Measurements from ENCODE around the gene GRIP1. TPM values are rescaled to one million over a fixed set of nuclear protein-coding genes. Genes with fewer than 3 reads are reported as not detected.
A peak's percentile ranks its signal among the peaks of the same experiment; 100 is the strongest.

Gene GRIP1
- total RNA-seq, 1 donor from 2014 or later = not detected

- intact Hi-C loops (cut with micrococcal nuclease) = no loop called here
- Mint-ChIP-seq H3K27me3 (ENCODE audit: insufficient read depth) (peaks cover 7% of the 10 kb centered on the region), H3K4me1 (ENCODE audit: low read depth) (no peaks in the 10 kb centered on the region), H3K4me3 (no peak overlapping the region), H3K36me3 (ENCODE audit: low read depth) (no peaks in the 10 kb centered on the region), H3K9me3 (no peaks in the 10 kb centered on the region), H3K27ac (no peak overlapping the region)
- no peak for DNase-seq (ENCODE audit: low spot score)
Observed at GRCh38 chr12:66428870-66429269, 250.0 kb downstream of the GRIP1 start.

GRCh38 chr12:66428261-66428660, 250.6 kb downstream of the GRIP1 start:
- H3K4me1 Mint-ChIP-seq (ENCODE audit: low read depth) = no peaks in the 10 kb centered on the region
- no peaks in the 10 kb centered on the region for H3K9me3 Mint-ChIP-seq
- intact Hi-C loops (cut with micrococcal nuclease) = no loop called here
- no peak overlapping the region for H3K4me3 Mint-ChIP-seq
- no peak overlapping the region for H3K27ac Mint-ChIP-seq
- H3K27me3 Mint-ChIP-seq (ENCODE audit: insufficient read depth) = peaks cover 9% of the 10 kb centered on the region
- DNase-seq (ENCODE audit: low spot score) = no peak
- H3K36me3 Mint-ChIP-seq (ENCODE audit: low read depth) = no peaks in the 10 kb centered on the region

GRCh38 chr12:66426696-66427095, 252.2 kb downstream of the GRIP1 start:
- intact Hi-C loops (cut with micrococcal nuclease) = no loop called here
- DNase-seq (ENCODE audit: low spot score) = no peak
- Mint-ChIP-seq H3K4me1 (ENCODE audit: low read depth) (no peaks in the 10 kb centered on the region), H3K4me3 (no peak overlapping the region), H3K27ac (no peak overlapping the region), H3K9me3 (no peaks in the 10 kb centered on the region), H3K27me3 (ENCODE audit: insufficient read depth) (peaks cover 9% of the 10 kb centered on the region), H3K36me3 (ENCODE audit: low read depth) (no peaks in the 10 kb centered on the region)

GRCh38 chr12:66423266-66423665, 255.6 kb downstream of the GRIP1 start:
- no peak overlapping the region for H3K4me3 Mint-ChIP-seq
- no peaks in the 10 kb centered on the region for H3K9me3 Mint-ChIP-seq
- intact Hi-C loops (cut with micrococcal nuclease) = no loop called here
- no peaks in the 10 kb centered on the region for H3K4me1 Mint-ChIP-seq (ENCODE audit: low read depth)
- DNase-seq (ENCODE audit: low spot score) = no peak
- H3K27ac Mint-ChIP-seq = no peak overlapping the region
- peaks cover 10% of the 10 kb centered on the region for H3K27me3 Mint-ChIP-seq (ENCODE audit: insufficient read depth)
- H3K36me3 Mint-ChIP-seq (ENCODE audit: low read depth) = no peaks in the 10 kb centered on the region

GRCh38 chr12:66418908-66419307, 260.0 kb downstream of the GRIP1 start:
- intact Hi-C loops (cut with micrococcal nuclease) = no loop called here
- H3K27ac Mint-ChIP-seq = no peak overlapping the region
- no peak for DNase-seq (ENCODE audit: low spot score)

GRCh38 chr12:66417217-66417616, 261.7 kb downstream of the GRIP1 start:
- peaks cover 32% of the 10 kb centered on the region for H3K27me3 Mint-ChIP-seq (ENCODE audit: insufficient read depth)

More at GRCh38 chr12:66418908-66419307, 260.0 kb downstream of the GRIP1 start:
- H3K4me1 Mint-ChIP-seq (ENCODE audit: low read depth) = no peaks in the 10 kb centered on the region
- H3K4me3 Mint-ChIP-seq = no peak overlapping the region
- H3K27me3 Mint-ChIP-seq (ENCODE audit: insufficient read depth) = peaks cover 23% of the 10 kb centered on the region
- H3K36me3 Mint-ChIP-seq (ENCODE audit: low read depth) = no peaks in the 10 kb centered on the region
- H3K9me3 Mint-ChIP-seq = no peaks in the 10 kb centered on the region

GRCh38 chr12:66409195-66409871, 269.5 kb downstream of the GRIP1 start:
- Mint-ChIP-seq H3K4me1 (ENCODE audit: low read depth) (no peaks in the 10 kb centered on the region), H3K36me3 (ENCODE audit: low read depth) (no peaks in the 10 kb centered on the region), H3K27ac (no peak overlapping the region), H3K4me3 (no peak overlapping the region), H3K27me3 (ENCODE audit: insufficient read depth) (peaks cover 21% of the 10 kb centered on the region), H3K9me3 (no peaks in the 10 kb centered on the region)
- DNase-seq (ENCODE audit: low spot score) = peak; percentile 20
- intact Hi-C loops (cut with micrococcal nuclease) = loop anchor here (1.0 to 10.0 kb wide), 6 partner anchors 130 to 852 kb away; no protein-coding TSS in a partner anchor

More at GRCh38 chr12:66417217-66417616, 261.7 kb downstream of the GRIP1 start:
- no peaks in the 10 kb centered on the region for H3K4me1 Mint-ChIP-seq (ENCODE audit: low read depth)
- no peaks in the 10 kb centered on the region for H3K9me3 Mint-ChIP-seq
- no peak overlapping the region for H3K4me3 Mint-ChIP-seq
- no peaks in the 10 kb centered on the region for H3K36me3 Mint-ChIP-seq (ENCODE audit: low read depth)
- DNase-seq (ENCODE audit: low spot score) = no peak
- no peak overlapping the region for H3K27ac Mint-ChIP-seq
- intact Hi-C loops (cut with micrococcal nuclease) = no loop called here

GRCh38 chr12:66405395-66405794, 273.5 kb downstream of the GRIP1 start:
- Mint-ChIP-seq H3K9me3 (no peaks in the 10 kb centered on the region), H3K4me3 (no peak overlapping the region), H3K36me3 (ENCODE audit: low read depth) (no peaks in the 10 kb centered on the region), H3K27ac (no peak overlapping the region), H3K4me1 (ENCODE audit: low read depth) (no peaks in the 10 kb centered on the region), H3K27me3 (ENCODE audit: insufficient read depth) (peaks cover 6% of the 10 kb centered on the region)
- DNase-seq (ENCODE audit: low spot score) = no peak
- intact Hi-C loops (cut with micrococcal nuclease) = loop anchor here (5.0 to 10.0 kb wide), 2 partner anchors 289 to 848 kb away; no protein-coding TSS in a partner anchor

GRCh38 chr12:66403746-66404145, 275.1 kb downstream of the GRIP1 start:
- peaks cover 9% of the 10 kb centered on the region for H3K27me3 Mint-ChIP-seq (ENCODE audit: insufficient read depth)
- no peaks in the 10 kb centered on the region for H3K9me3 Mint-ChIP-seq
- intact Hi-C loops (cut with micrococcal nuclease) = loop anchor here (10.0 kb wide), 1 partner anchor 291 kb away; no protein-coding TSS in a partner anchor
- no peak overlapping the region for H3K4me3 Mint-ChIP-seq
- no peaks in the 10 kb centered on the region for H3K4me1 Mint-ChIP-seq (ENCODE audit: low read depth)
- H3K36me3 Mint-ChIP-seq (ENCODE audit: low read depth) = no peaks in the 10 kb centered on the region
- H3K27ac Mint-ChIP-seq = no peak overlapping the region
- DNase-seq (ENCODE audit: low spot score) = no peak

- Mint-ChIP-seq H3K9me3 (no peaks in the 10 kb centered on the region), H3K27ac (no peak overlapping the region), H3K4me1 (ENCODE audit: low read depth) (no peaks in the 10 kb centered on the region), H3K36me3 (ENCODE audit: low read depth) (no peaks in the 10 kb centered on the region), H3K27me3 (ENCODE audit: insufficient read depth) (peaks cover 15% of the 10 kb centered on the region), H3K4me3 (no peak overlapping the region)
- intact Hi-C loops (cut with micrococcal nuclease) = loop anchor here (10.0 kb wide), 1 partner anchor 295 kb away; no protein-coding TSS in a partner anchor
- no peak for DNase-seq (ENCODE audit: low spot score)
Observed at GRCh38 chr12:66399911-66400306, 279.0 kb downstream of the GRIP1 start.

GRCh38 chr12:66398931-66399910, 279.7 kb downstream of the GRIP1 start:
- Mint-ChIP-seq H3K27me3 (ENCODE audit: insufficient read depth) (peaks cover 20% of the 10 kb centered on the region), H3K4me3 (no peak overlapping the region), H3K27ac (no peak overlapping the region), H3K36me3 (ENCODE audit: low read depth) (no peaks in the 10 kb centered on the region), H3K4me1 (ENCODE audit: low read depth) (peaks cover 2% of the 10 kb centered on the region), H3K9me3 (no peaks in the 10 kb centered on the region)
- intact Hi-C loops (cut with micrococcal nuclease) = no loop called here
- no peak for DNase-seq (ENCODE audit: low spot score)

GRCh38 chr12:66397574-66398290, 281.1 kb downstream of the GRIP1 start:
- intact Hi-C loops (cut with micrococcal nuclease) = no loop called here
- Mint-ChIP-seq H3K27ac (no peak overlapping the region), H3K9me3 (no peaks in the 10 kb centered on the region), H3K4me1 (ENCODE audit: low read depth) (peaks cover 12% of the 10 kb centered on the region), H3K36me3 (ENCODE audit: low read depth) (no peaks in the 10 kb centered on the region), H3K4me3 (no peak overlapping the region), H3K27me3 (ENCODE audit: insufficient read depth) (peaks cover 16% of the 10 kb centered on the region)
- DNase-seq (ENCODE audit: low spot score) = no peak

Data from activated T-helper 1 cell treated with anti-CD3 and anti-CD28 coated beads, Interleukin-12 subunit alpha, Interleukin-12 subunit beta, Interleukin-2, Interleukin-4 antibody, amounts not matched to agents 30 ng/mL and 10 ng/mL and 1 ng/mL, durations not matched to agents 14 hours and 24 hours and 36 hours (primary cell).